GM10266 (cell line): ENCODE measurements around the gene NFIX.
A peak's percentile ranks its signal among the peaks of the same experiment; 100 is the strongest.

Experiments used
- DNase-seq: peaks from one replicate; pipeline ENCODE4 v3.0.0; 2012; ENCODE audit errors: extremely low spot score
- TF ChIP-seq, protein P1 (sequence below): IDR thresholded peaks from 2 replicates; pipeline ENCODE4 v1.5.1; 2012; ENCODE audit warnings: mild to moderate bottlenecking, low read depth; ENCODE audit not compliant: control insufficient read depth, insufficient read depth; ENCODE audit errors: missing control alignments

The NFIX gene

DNA sequence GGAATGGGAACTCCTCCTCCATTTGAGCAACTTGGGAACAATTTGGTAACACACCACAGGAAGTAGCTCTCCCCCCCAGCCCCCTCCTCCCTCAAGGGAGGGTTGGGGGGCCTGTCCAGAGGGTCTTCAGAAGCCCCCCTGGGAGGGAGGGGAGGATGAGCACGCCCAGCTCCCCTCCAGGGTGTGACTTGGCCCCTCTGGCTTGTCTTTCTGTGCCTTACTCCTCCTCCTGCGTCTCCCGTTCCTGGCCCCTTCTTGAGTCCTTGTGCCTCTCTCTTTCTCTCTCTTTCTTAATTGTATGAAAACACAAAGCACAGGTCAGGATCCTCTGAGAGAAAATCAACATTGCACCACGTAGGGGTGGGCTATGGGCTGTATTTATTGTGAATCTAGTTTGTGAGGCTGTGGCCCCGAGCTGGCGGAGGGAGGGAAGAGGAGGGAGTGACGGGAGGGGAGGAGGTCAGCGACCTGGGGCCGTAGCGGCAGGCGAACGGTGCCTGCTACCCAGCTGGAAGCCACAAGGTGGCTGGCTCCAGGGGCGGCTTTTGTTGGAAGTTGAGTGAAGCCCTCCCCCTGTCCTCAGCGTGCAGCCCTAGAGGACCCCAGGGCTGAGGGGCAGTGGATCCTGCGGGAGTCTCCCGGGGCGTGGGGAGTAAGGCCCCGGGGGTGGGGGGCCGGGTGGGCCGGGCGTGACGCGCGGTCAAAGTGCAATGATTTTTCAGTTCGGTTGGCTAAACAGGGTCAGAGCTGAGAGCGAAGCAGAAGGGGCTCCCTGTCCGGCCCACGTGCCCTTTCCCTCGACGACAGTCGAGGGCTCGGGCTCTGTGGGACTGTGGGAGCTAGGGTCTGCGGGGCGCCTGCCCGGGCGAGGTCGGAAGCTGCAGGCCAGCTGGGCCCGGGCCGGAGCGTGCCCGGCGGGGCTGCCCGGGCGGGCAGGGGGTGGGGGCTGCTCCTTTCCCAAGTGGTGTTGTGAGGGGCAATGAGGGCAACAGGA is 101.0 kb downstream of the NFIX start:
- no peak for DNase-seq
- TF ChIP-seq, protein P1, sequence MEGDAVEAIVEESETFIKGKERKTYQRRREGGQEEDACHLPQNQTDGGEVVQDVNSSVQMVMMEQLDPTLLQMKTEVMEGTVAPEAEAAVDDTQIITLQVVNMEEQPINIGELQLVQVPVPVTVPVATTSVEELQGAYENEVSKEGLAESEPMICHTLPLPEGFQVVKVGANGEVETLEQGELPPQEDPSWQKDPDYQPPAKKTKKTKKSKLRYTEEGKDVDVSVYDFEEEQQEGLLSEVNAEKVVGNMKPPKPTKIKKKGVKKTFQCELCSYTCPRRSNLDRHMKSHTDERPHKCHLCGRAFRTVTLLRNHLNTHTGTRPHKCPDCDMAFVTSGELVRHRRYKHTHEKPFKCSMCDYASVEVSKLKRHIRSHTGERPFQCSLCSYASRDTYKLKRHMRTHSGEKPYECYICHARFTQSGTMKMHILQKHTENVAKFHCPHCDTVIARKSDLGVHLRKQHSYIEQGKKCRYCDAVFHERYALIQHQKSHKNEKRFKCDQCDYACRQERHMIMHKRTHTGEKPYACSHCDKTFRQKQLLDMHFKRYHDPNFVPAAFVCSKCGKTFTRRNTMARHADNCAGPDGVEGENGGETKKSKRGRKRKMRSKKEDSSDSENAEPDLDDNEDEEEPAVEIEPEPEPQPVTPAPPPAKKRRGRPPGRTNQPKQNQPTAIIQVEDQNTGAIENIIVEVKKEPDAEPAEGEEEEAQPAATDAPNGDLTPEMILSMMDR = no peak

DNA sequence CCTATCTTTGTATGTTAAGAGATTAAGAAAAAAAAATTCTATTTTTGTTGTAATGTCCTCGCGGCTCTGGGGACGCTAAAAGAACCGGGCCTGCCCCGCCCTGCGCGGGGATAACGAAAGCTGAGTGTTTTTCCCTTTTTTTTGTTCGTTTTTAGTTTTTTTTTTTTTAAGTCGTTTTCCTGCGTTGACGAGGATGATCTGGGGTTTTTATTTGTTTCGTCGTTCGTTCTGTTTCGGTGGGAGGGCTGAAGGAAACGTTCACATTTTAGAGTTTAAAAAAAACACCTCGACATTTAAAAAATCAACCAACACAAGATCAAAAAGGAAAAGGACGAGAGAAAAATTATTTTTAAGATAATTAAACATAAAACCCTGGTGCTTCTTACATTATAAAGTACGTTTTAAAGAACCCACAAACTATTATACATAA is 101.8 kb downstream of the NFIX start:
- no peak for DNase-seq
- TF ChIP-seq, protein P1 = no peak

DNA sequence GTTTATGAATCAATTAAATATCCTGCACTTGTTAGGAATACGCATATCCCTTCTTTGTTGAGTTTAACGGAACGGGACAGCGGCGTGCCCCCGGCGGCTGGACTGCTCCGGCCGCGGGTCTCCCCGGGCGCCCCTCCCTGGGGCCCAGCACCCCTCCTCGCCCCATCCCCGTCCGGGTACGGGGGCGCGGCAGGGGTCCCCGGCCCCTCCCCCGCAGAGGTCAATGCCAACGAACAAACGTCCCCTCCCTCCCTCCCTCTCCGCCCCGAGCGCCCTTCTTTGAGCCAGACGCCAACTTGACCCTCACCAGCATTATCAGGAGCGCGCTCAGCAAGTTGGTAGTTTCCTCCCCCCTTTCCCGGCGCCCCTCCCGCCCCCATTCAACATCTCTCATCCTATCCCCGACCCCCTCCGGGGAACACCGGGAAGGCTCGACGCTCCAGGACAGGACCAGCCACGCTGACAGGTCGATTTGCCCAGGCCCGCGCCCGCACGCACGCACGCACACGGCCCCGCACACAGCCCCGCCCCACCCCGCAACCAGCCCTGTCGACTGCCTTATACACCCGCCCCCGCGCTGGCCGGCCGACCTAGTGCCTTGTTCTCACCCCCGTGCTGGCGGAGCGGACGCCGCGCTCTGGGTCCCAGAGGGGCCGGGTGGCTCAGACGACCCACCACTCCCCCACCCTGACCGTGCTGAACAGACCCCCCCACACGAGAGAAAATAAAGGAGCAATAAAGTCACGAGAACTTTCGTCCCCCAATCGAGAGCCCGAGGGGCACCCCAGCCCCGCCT is 102.4 kb downstream of the NFIX start:
- DNase-seq = no peak
- TF ChIP-seq, protein P1 = no peak

DNA sequence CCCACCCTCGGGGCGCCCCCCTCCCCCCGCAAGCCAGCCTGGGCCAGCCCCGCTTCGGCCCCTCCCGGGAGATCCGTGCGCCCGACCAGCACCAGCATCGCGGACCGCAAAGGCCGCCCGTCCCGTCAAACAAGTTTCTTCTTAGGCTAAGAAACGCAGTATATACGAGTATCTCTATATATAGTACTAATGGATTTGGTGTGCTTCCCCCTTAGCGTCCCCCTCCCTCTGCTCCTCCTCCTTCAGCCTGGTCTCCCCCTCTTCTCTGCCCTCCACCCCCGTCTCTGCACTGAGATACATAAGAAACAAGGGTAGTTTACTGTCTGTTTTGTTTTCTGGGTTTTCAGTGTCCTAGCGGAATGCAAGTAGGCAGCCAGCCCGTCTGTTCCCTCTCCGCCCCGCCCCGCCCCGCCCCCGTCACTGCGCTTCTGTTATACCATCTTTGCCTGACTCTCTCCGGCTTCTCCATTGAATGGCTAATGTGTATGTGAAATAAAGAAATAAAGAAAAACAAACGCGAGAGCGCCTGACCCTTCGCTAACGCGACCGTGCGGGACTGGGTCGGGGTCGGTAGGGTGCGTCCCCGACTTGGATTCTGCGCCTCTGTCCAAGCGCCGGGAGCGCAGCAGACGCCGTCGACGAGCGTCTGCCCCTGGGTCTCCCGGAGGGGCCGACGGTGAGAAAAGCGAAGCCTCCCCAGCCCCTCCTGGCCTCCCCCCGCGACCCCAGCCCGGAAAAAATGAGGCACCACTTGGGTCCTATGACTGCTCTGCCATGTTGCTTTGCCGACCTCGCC is 103.2 kb downstream of the NFIX start:
- no peak for DNase-seq
- TF ChIP-seq, protein P1 = no peak

DNA sequence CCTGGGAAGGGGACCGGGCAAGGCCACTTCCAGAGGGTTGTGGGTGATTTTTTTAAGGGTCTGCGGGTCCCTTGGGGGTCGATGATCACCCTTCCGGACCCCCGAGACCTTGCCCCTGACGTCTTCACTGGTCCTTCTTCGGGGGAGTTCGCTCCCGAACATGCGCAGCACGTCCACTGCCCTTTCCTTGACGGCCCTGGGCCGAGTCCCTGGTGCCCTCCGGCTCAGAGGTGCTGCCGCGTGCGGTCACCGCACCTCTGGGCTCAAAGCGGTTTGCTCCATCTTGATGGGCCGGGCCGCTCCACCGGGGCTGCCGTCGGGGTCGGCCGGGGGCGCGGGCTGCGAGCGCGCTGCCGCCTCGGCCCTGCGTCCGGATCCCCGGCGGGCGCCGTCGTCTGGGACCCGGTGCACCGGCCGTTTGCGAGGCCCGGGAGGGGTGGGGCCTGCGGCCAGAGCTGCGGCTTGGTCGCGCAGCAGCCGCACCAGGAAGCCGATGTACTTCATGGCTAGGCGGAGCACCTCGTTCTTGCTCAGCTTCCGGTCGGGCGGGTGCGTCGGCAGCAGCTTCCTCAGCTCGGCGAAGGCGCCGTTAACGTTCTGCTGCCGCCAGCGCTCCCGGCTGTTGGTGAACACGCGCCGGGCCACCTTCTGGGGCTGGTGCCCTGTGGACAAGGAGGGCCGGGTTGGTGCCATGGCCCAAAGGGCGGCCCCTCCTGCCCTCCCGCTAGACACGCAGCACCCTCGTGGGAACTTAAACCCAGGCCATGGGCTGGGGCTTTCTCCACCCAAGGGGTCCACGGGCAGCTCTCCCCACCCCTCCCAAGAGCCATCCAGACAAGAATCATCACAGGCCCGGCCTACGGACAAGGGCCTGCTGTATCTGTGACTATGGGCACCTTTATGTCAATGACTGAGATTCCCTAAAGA is 104.1 kb downstream of the NFIX start:
- TF ChIP-seq, protein P1 = no peak
- peak; percentile 88 for DNase-seq

DNA sequence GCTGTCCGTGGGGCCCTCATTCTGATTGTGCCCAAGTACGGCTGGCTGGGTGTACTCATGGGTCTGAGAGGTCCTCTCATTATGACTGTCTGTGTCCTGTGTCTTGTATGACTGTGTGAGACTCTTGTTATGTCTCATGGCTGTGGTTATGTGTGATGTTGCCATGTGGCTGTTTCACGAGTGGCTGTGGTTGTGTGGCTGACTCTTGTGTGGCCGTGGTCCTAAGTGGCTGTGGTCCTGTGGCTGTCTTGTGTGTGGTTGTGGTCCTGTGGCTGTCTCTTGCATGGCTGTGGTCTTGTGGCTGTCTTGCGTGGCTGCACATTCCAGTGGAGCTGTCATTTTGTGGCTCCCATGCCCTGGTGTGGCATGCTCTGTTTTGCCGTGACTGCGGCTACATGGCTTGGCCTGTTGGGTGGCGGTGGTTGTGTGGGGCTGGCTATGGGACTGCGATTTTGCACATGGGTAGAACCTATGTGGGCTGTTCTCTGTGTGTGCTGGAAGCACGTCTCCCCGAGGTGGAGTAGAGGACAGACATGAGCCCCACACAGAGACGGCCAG is 104.8 kb downstream of the NFIX start:
- DNase-seq = peak; percentile 94
- TF ChIP-seq, protein P1 = no peak
